HG02943 (cell line): ENCODE measurements around the gene SLC30A3.
"Not testable (repeated sequence)": the region's sequence is repeated elsewhere in the genome, so short reads cannot be mapped to it uniquely, and the experiment has no call there.

Source experiments
- ATAC-seq: cut with Tn5 transposase; IDR thresholded peaks from one replicate; pipeline ENCODE4 v1.9.1; 2021; ENCODE audit warnings: mild to moderate bottlenecking, low read depth, moderate library complexity; ENCODE audit not compliant: unreplicated experiment

SLC30A3 gene

GRCh38 chr2:27262379-27263286 lies at the start of gene SLC30A3:
SLC30A3 (minus strand) TSS chr2:27263047; CDS start chr2:27262906, 141 bp downstream.
- no peak for ATAC-seq

GRCh38 chr2:27312152-27312551 lies 49.3 kb upstream of the SLC30A3 start:
- no peak for ATAC-seq

- no peak for ATAC-seq
Measured at GRCh38 chr2:27309651-27310050, 46.8 kb upstream of the SLC30A3 start.

GRCh38 chr2:27308359-27308881 lies 45.6 kb upstream of the SLC30A3 start, which contains the start of gene UCN:
UCN (minus strand) TSS chr2:27308445; CDS start chr2:27307895, 550 bp downstream.
- no peak for ATAC-seq

GRCh38 chr2:27307545-27308358 lies 44.9 kb upstream of the SLC30A3 start:
- no peak for ATAC-seq

- ATAC-seq, result no peak
Measured at GRCh38 chr2:27307287-27307544, 44.4 kb upstream of the SLC30A3 start.

GRCh38 chr2:27306573-27307286 lies 43.9 kb upstream of the SLC30A3 start:
- ATAC-seq, result no peak

GRCh38 chr2:27306136-27306535 lies 43.3 kb upstream of the SLC30A3 start:
- no peak for ATAC-seq

- ATAC-seq, result no peak
Measured at GRCh38 chr2:27305516-27305915, 42.7 kb upstream of the SLC30A3 start.

- ATAC-seq, result no peak
Measured at GRCh38 chr2:27304488-27305240, 41.8 kb upstream of the SLC30A3 start.

GRCh38 chr2:27303093-27304025 lies 40.5 kb upstream of the SLC30A3 start:
- ATAC-seq, result no peak

- ATAC-seq, result not testable (repeated sequence)
Measured at GRCh38 chr2:27300606-27301005, 37.8 kb upstream of the SLC30A3 start.

GRCh38 chr2:27298391-27299080 lies 35.7 kb upstream of the SLC30A3 start:
- no peak for ATAC-seq

GRCh38 chr2:27297195-27297594 lies 34.3 kb upstream of the SLC30A3 start:
- no peak for ATAC-seq

GRCh38 chr2:27296481-27296880 lies 33.6 kb upstream of the SLC30A3 start:
- no peak for ATAC-seq

GRCh38 chr2:27294928-27295327 lies 32.1 kb upstream of the SLC30A3 start:
- no peak for ATAC-seq

GRCh38 chr2:27291865-27292264 lies 29.0 kb upstream of the SLC30A3 start:
- ATAC-seq, result no peak

GRCh38 chr2:27290549-27290948 lies 27.7 kb upstream of the SLC30A3 start:
- ATAC-seq, result no peak
